Cardiac muscle cell (in vitro differentiated cells and primary cell): ENCODE results near the gene PDCL2. TPM values are rescaled to one million over a fixed set of nuclear protein-coding genes. Genes with fewer than 3 reads are reported as not detected.

Source experiments
- DNase-seq, 2 donors: peaks; one replicate each; pipeline versions ENCODE4 v3.0.0 to v3.0.0-alpha.2; 2010 to 2017; ENCODE audit warnings: low read depth in 1 of 2, low spot score in 1 of 2
- H3K27ac ChIP-seq: fragments of 200-600 bp; sonication (generic); 2 replicates; pipeline ENCODE4 v1.5.1; 2016
- H3K27me3 ChIP-seq: fragments of 200-600 bp; sonication (generic); 2 replicates; pipeline ENCODE4 v1.6.0; 2016; ENCODE audit warnings: control low read depth
- H3K36me3 ChIP-seq: fragments of 200-600 bp; sonication (generic); 2 replicates; pipeline ENCODE4 v1.5.1; 2016; ENCODE audit warnings: control low read depth
- H3K4me1 ChIP-seq: fragments of 200-600 bp; sonication (generic); 2 replicates; pipeline ENCODE4 v1.8.1; 2017; ENCODE audit warnings: low read depth, mild to moderate bottlenecking, mixed run types
- H3K4me3 ChIP-seq: fragments of 200-600 bp; sonication (generic); 2 replicates; pipeline ENCODE4 v1.5.1; 2016; ENCODE audit warnings: mild to moderate bottlenecking
- H3K9me3 ChIP-seq: fragments of 200-600 bp; sonication (generic); 2 replicates; pipeline ENCODE4 v1.5.1; 2017; ENCODE audit warnings: low read depth, mild to moderate bottlenecking, control low read depth
- CTCF ChIP-seq: IDR thresholded peaks from 2 replicates; pipeline ENCODE4 v1.5.1; 2012; ENCODE audit warnings: low read depth, mild to moderate bottlenecking, low read length
- polyA plus RNA-seq: library from polyadenylated mRNA; unstranded; fragments of >200 nt; fragmentation: Nextera tagmentation; extraction: Ambion mirVana; gene quantifications from 2 replicates; pipeline ENCODE4 v1.2.1, GENCODE V29; 2016
- total RNA-seq: library from RNA; depleted of rRNA; stranded (reverse); fragments of >200 nt; gene quantifications from 2 replicates; pipeline ENCODE4 v1.2.3, GENCODE V29; 2016

The PDCL2 gene
- total and polyA plus RNA-seq, 2 experiments from 2014 or later = not detected

- Histone ChIP-seq H3K4me3 (no peak overlapping the region), H3K4me1 (no peaks in the 10 kb centered on the region), H3K27ac (no peak overlapping the region), H3K36me3 (no peaks in the 10 kb centered on the region), H3K27me3 (no peaks in the 10 kb centered on the region), H3K9me3 (no peaks in the 10 kb centered on the region)
- no peak for TF ChIP-seq CTCF
- DNase-seq = peak in 1 of 2 donors; percentile 10
These were observed 84.4 kb downstream of the PDCL2 start for GRCh38 chr4:55507612-55508011.

Other genes starting within 250 kb of the PDCL2 start
- 5.9 and 13.7 TPM in 2 replicates for gene SRD5A3, start 246.0 kb downstream of the PDCL2 start, total RNA-seq
- 21.2 and 24.1 TPM in 2 replicates for gene SRD5A3, start 246.0 kb downstream of the PDCL2 start, polyA plus RNA-seq
- 107 and 124 TPM in 2 replicates for gene TMEM165, start 196.3 kb downstream of the PDCL2 start, total RNA-seq
- 90.8 and 109 TPM in 2 replicates for gene TMEM165, start 196.3 kb downstream of the PDCL2 start, polyA plus RNA-seq
- gene CLOCK, start 45.3 kb downstream of the PDCL2 start, total RNA-seq = 10.2 and 15.3 TPM in 2 replicates
- gene CLOCK, start 45.3 kb downstream of the PDCL2 start, polyA plus RNA-seq = 9.2 and 10.0 TPM in 2 replicates
- gene NMU, start 44.1 kb upstream of the PDCL2 start, total RNA-seq = 1.3 and 1.7 TPM in 2 replicates
- gene NMU, start 44.1 kb upstream of the PDCL2 start, polyA plus RNA-seq = 3.4 and 5.2 TPM in 2 replicates
- not detected in 2 replicates for gene EXOC1L, start 227.5 kb upstream of the PDCL2 start, total RNA-seq
- gene EXOC1L, start 227.5 kb upstream of the PDCL2 start, polyA plus RNA-seq = 0.16 TPM in 1 of 2 replicates, not detected in the other